ENCODE data around the gene SLC25A13.
"Not testable (repeated sequence)": the region's sequence is repeated elsewhere in the genome, so short reads cannot be mapped to it uniquely, and the experiment has no call there.

SLC25A13 gene

DNA sequence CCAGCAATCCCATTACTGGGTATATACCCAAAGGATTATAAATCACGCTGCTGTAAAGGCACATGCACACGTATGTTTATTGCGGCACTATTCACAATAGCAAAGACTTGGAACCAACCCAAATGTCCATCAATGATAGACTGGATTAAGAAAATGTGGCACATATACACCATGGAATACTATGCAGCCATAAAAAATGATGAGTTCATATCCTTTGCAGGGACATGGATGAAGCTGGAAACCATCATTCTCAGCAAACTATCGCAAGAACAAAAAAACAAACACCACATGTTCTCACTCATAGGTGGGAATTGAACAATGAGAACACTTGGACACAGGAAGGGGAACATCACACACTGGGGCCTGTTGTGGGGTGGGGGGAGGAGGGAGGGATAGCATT, 28.0 kb downstream of the SLC25A13 start:
- DNase-seq = not testable (repeated sequence)

DNA sequence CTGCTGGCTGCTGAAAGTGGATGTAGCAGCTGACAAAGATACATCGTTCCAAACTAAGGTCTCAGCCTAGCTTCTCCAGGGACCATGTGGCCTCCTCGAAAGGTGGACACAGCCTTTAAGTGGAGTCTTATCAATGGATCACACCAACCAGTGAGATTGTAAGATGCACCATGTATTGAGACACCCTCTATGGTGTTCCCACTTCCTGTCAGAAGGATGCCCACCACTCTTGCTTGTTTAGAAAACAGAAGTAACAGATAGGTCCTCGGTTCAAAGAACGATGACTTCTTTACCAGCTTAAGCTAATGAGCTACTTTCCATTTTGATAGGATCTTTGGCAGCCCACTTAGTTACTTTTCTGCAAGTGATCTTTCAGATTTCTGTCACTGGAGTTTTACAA, 34.3 kb downstream of the SLC25A13 start:
- no peak for DNase-seq

DNA sequence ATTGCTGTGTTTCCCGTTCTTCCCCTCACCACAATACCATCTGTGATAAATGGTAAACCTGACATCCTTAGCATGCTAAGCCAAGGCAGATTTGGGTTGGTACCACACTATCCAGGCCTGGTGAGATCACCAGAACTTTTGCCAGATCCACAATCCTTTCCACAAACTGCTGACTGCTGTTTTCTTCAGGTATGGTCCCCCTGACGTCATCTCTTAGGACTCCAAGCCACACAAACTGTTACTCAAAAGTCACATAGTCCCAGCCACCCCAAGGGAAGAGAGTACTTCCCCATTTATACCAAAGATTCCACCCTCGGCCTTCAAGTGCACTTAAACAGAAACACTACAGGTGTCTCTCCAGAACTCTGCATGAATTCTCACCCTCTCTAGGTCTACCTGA, 34.8 kb downstream of the SLC25A13 start:
- DNase-seq = no peak

DNA sequence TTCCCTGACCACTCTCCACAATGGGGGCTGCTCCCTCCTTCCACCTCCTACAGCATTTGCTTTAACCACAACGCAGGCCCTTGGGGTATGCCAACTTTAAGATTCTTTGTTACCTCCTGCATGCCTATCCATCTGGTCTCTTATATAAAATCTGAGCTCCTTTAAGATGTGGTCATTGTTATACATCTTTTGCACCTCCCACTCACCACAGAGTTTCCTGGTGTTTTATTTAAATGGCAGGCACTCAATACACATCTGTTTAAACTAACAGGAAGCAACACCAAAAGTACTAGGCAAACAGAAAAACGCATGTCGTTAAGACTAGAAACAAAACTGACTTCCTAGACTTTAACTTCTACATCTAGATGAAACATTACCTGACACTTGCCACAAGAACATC, 36.3 kb downstream of the SLC25A13 start:
- no peak for DNase-seq

DNA sequence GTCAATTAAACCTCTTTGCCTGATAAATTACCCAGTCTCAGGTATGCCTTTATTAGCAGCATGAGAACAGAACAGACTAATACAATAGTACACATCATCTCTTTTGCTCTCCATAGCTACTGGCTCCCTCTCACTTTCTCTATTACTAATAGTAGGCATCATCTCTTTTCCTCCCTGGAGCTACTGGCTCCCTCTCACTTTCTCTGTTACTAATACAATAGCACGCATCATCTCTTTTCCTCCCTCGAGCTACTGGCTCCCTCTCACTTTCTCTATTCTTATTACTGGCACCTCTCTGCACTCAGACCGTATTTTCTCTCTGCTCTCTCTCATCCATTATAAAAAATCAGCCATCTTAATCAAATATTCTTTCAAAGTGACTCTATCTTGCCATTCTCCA, 37.1 kb downstream of the SLC25A13 start:
- DNase-seq = no peak

DNA sequence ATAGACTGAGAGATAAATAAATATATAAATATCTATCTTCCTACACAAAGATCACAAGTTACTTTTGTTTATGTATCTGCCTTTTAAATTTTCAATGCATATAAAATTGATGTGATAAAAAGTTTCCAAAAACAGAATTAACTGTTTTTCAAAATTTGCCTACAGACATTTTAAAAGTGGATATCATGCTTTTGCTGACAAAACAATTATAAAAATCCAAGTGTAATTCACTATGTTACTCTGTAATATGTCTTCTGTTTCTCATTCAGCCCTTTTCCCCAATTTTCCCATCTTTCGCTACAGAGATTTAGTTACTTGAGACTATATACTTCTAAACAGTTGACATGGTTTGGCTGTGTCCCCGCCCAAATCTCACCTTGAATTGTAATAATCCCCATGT, 37.7 kb downstream of the SLC25A13 start:
- no peak for DNase-seq

DNA sequence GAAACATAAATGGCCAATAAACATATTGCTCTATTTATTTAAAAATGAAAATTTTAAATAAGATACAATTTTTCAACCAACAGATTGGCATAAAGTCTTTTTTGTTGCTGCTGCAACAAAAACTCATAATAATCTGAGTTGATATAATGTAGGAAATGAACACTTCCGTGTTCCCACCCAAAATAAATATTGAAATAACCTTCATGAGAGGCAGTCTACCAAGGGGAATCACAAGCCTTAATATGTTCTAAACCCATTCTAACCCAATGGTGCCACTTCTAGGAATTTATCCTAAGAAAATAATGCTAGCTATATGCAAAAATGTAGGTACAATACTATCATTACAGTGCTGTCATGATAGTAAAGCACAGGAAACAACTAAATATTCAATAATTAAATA, 39.1 kb downstream of the SLC25A13 start:
- DNase-seq = no peak

DNA sequence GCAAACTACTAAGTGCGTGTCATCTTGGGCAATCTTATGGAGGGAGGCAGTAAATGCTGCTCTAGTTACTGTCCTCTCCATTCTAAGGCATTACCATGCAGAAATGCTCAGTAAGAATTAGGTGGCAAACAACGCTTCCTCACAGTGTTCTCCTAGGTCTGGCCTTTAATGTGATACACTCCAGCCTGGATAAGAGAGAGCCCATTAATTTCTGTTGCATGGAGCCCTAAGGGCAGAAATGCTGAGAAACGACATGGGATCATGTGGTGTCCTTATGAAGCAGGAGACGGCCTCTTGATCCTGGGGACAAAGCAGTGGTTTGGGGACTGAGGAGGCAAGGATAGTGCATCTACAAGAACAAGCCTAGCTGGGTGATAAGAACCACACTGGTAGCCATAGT, 44.0 kb downstream of the SLC25A13 start:
- no peak for DNase-seq

DNA sequence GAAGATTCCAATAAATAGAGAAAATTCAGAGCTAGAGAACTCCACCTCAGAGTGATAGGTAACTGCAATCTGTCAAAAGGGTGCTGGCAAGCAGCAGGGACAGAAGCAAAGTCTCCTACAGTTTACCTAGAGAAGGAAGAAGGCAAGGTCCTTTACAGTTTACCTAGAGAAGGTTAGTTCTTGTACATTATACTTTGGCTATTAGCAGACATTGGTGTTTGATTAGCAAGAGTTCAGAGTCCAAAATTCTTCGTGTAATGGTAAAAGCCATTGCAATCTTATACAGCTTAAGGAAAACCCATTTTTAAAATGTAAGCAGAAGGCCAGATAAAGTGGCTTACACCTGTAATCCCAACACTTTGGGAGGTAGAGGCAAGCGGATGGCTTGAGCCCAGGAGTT, 45.9 kb downstream of the SLC25A13 start:
- no peak for DNase-seq

DNA sequence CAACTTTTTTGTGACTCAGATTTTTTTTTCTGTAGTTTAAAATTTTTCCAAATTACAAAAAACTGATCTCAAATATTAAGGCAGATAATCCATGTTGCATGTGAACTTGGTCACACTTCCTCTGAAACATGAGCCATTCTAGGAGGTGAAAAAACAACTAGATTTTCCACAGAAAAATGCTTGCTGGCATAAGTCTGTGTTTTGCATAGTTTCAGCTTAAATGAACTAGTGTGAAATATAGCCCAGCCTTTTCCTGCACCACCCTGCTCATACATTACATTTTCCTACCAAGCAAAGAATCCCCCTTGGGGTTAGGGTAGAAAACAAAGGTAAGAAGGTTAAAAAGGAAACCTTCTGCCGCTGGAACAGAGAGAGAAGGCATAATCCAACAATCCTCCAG, 48.2 kb downstream of the SLC25A13 start:
- DNase-seq = no peak

DNA sequence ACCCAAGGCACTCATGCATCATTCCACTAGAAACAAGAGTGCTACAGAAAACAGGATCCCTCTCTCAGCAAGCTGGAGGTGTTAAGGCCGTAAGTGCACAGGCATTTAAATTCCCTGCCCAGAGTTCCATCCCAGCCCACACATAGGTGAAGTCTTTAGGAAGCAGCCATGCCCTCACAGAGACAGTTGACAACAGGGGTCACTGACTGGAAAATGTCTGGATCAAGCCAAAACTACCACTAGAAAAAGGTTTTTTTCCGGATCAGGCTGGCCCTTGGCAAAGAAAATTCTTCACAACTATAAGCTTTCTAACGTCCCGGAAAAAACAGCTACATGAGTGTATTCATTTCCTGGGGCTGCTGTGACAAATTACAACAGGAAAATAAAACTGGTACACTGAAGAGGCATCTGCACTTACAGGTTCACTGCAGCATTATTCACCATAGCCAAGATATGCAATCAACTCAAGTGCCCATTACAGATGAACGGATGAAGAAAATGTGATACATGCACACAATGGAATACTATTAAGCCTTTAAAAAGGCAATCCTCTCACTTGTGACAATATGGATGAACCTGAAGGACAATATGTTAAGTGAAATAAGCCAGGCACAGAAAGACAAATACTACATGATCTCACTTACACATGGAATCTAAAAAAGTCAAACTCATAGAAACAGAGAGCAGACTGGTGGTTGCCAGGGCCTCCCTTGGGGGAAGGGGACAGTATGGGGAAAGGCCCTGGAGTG, 52.5 kb downstream of the SLC25A13 start:
- DNase-seq = no peak

DNA sequence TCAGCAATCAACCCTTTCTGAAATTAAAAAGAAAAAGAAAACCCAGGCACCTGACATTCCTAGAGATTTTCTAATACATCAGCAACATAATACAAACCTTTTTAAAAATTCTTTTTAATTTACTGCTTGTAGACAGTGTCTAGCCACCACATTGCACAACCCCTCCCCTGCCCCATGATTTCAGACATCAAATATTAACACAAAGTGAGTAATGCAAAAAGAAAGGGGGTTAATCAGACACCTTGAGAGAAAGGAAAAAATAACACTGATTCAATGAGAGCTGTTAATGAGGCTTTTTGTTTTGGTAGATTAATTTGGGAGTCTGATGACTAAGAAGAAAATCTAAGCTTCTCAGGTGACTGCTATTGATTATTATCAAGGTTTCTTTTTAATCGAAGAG, 55.3 kb downstream of the SLC25A13 start:
- DNase-seq = no peak

DNA sequence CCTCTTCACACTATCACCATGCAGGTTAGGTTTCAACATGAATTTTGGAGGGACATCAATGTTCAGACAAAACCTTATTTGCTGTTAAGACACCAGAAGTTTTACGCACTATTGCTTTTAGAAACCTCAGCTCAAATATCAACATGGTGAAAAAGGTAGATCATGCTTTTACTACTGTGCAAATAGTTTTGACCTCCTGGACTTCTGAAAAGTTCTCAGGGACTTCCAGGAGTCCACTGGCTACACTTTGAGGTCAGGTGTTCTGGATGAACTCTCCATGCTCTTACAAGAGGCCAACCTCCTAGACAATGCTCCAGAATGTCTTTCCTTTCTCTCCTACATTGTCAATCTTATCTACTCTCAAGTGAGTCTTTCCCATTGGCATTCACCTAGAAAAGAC, 55.9 kb downstream of the SLC25A13 start:
- no peak for DNase-seq

DNA sequence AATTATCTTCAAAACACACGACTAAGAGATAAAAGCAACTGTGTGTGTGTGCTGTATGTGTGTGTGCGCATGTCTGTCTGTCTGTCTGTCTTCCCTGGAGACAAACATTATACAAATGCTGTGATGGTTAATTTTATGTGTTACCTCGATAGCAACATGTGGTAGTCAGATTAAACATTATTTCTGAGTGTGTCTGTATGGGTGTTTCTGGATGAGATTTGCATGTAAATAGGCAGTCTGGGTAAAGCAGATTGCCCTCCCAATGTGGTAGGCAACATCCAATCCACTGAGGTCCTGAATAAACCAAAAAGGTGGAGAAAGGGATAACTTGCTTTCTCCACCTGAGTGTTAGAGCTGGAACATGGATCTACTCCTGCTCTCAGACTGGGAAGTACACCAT, 67.9 kb downstream of the SLC25A13 start:
- no peak for DNase-seq

DNA sequence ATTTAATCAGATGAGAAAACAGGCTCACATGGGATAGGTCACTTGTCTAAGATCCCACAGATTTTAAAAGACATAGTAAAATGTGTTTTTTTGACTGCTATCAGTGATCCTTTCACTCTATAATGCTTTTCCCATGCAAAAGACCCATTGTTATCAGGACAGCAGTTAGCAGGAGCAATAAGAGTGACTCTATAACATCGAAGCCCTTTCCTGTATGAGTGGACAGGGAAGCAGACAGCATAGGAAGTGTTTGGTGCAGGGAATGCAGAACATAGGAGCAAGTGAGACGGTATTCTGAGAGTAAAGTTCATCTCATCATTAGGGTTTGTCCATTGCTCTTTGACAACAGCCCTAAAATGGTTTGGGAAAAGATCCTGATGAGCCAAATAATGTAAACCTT, 68.5 kb downstream of the SLC25A13 start:
- no peak for DNase-seq

DNA sequence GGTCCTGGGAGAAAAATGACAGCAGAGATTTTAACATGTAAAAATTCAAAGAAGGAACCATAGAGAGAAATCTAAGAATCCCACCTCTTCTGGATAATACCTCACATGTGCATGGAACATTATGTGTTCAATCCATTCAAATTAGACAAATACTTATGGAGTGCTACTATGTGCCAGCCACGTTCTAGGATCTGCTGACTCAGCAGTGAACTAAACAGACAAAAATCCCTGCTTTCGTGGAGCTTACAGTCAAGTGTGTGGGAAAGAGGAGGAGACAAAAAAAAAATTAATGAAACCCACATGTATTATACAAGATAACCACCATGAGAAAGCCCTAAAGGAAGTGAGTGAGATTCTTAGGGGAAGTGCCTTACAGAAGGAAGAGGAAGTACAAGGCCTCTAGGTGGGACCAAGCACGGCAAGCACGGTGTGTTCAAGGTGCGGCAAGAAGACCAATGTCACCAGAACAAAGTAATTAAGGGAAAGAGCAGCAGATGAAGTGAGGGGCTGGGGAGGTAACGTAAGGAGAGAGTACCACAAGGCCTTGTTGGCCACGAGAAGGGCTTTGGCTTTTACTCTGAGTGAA, 71.0 kb downstream of the SLC25A13 start:
- no peak for DNase-seq

DNA sequence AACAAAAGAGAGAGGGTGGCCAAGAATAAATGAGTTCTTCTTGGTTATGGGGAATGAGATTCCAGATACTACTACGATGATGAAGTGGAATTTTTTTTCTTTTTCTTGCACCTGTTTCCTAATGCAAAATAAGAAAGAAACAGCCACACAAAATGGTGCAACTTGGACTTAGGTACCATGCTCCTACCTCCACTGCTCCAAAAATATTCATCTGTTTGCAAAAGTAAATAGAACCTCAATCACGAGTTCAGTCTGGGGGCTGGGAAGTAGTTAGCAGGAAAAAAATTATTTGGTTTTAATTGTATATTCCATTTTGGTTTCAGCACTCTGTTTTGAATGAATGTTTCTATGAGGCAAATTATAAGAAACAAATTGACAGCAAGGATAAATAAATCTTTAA, 73.5 kb downstream of the SLC25A13 start:
- DNase-seq = no peak

DNA sequence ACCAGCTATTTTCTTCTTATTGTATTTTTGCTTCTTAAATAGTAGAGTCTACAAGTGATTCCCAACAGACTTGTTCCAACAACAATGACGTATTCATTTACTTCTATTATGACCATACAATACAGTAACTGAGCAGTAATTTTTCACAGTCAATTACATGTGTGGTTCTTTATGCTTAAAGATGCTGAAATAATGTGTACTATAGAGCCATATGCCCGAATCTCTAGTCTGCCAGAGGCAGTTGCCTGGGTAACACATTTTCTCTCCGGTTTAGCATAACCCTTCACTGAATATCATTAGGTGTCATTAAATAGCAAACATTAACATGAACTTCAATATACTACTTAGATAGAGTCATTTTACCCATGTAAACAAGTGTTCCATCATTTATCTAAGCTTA, 75.0 kb downstream of the SLC25A13 start:
- peak; percentile 7 for DNase-seq

DNA sequence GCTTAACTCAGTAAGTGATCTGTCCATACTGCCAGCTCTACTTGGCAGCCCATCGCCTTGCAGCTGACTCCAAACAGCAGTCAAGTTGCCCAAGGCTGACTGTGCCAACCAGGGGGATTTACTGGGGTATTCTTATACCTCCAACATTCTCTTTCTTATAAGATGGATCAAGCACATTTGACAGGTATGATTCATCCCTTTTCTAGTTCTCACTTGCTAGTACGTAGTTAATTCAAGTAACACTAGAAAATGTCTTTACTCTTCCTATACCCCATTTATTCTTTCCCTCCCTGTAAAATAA, 77.0 kb downstream of the SLC25A13 start:
- no peak for DNase-seq

DNA sequence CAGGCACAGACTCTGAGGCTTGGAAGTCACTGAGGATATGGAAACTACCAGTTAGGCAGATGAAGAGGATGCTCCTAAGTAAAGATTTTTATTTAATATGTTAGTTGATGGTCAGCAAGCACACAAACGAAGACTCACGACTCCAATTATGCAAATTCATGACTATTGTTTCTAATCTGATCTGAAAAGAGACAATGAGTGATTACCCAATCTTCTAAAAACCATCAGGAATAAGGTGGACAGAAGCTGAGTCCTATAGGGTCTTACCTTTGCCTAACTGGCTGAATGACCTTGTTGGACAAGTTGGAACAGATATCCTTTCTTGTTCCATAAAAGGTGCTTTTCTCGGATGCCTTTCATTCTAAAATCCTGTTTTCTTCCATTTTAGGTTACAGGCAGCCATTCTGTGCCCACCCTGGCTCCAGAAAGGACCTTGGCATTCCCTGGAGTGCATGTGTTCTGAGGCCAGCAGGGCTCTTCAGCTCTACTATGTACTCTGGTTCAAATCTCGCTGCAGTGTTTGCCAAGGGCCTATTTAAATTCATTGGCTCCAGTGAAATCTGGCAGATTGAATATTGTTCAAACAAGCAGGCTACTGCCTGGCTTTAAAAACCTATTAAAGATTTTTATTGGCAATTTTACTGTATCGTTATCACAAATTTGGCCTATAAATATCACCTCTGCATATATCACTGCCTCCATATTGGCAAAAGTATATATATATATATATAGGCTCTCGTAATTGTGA, 77.5 kb downstream of the SLC25A13 start:
- no peak for DNase-seq

DNA sequence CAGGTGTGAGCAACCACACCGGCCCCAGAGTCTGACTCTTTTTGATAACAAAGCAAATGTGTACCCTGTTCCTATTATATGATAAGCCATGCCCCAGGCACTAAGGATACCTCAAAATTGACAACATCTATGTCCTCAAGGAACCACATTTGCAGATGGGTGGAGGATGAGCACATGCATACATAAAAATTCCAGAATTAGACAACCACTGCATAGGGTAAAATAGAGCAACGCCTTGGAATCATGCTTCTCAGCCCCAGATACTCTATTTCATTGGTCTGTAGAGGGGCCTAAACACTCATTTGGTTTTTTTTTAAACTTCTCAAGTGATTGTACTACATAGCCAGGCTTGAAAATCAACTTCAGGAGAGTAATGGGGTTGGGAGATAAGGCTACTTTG, 78.7 kb downstream of the SLC25A13 start:
- DNase-seq = no peak

DNA sequence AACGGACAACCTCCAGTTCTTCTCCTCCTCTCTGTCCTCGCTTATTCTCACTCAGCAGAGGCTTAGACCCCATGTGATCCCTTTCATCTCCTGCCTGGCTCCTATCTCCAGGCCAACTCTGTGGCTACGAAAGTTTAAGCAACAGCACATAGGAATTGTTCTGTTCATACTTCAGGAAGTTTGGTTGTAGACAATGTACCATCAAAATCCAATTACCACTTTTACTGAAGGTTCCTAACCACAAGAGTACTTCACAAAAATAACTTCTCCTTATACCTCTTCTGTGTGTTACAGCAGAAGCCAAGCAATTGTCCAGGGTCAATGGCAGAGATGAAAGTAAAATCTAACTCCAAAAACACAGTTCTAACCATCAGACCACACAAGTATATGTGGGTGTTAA, 80.0 kb downstream of the SLC25A13 start:
- DNase-seq = no peak

DNA sequence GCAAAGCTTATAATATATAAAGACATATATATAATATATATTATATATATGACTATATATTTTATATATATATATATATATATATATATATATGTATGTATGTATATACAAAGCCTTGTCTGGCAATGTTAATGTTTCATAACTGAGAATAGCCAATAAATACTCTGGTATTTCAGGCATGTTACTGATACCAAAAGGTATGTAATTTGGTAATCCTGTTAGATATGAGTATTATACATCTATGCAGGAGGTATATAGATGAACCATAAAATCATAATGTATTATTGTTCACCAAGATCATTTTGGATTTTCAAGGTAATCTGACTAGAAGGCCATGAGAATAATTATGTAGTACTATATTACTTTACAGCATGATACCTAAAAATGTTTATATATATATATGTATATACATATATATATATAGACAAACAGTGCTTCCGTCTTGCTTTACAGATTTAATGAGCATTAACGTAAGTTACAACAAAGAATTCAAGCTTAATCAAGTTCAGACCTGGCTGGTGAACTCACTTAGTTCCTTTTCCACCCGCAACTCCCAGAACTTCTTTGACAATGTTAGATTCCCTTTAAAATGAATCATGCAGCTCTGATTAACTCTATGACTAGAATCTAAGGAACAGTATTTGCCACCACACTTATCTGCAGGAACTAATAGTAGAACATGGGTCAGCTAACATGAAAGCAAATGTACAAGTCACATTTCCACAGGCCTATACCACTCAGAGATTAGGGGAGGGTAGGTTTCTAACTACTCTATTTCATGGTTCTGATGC, 82.7 kb downstream of the SLC25A13 start:
- DNase-seq = no peak

DNA sequence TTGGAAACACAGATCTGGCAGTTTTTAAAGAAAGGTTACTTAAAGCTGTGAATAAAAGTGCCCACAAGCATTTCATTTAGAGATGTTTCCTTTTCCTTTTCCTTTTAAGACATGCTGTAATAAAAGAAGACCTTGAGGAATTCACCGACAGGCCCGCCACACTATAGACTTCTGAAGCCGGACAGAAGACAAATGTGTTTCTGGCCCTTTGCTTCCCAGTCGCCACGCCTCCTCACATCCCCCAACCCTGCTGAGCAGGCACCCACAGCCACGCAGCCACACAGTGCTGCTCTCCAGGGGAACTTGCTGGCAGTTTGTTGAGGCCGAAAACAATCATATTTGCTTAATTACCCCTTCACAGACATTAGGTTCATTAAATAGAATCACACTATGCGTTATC, 83.4 kb downstream of the SLC25A13 start:
- DNase-seq = no peak
